GM21515 (cell line): ENCODE results near the gene PTPDC1.

Experiments
- ATAC-seq: cut with Tn5 transposase; IDR thresholded peaks from one replicate; pipeline ENCODE4 v1.9.1; 2021; ENCODE audit not compliant: unreplicated experiment

PTPDC1 gene

DNA sequence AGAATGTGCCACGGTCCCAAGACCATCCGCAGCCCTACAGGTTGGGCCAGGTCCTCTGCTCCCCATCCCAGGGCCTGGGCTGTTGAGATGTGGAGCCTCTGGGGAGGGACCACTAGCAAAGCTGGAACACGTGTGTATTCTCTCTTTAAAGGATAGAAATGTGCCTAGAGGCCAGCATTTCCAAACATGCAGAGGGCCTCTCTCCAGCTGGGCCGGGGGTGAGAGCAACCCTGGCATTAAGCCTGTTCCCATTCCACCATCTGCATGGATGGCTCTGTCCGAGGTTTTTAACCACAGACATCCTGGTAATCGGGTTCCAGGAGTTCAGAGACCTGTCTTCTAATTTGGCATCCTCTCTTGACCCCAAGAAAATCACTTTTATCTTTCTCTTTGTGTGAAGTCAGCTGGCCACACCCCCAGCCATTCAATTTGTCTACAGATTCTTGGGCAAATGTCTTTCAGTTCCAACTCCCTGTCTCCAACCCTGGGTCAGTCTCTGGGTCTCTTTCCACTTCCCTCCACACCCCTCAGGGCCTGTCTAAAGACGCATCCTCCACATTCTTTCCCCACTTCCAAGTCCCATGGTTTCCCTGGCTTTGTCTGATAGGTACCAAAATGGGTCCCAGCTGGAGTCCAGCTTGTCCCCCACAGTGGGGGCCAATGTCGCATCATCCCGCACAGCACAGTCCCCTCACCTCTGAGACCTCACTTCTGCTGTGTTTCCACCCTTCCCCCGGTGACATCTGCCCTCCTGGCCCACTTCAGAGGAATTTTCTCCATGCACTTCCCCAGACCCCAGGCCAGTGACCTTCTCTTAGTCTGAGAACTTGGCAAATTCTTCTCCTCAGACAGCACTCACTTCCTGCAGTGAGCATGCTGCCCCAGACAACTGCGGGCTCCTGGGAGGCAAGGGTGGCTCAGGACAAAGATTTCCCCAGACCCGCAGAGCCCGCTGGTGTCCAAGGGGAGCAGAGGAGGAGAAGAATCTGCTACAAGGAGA lies 56.8 kb downstream of the PTPDC1 start:
- no peak for ATAC-seq

DNA sequence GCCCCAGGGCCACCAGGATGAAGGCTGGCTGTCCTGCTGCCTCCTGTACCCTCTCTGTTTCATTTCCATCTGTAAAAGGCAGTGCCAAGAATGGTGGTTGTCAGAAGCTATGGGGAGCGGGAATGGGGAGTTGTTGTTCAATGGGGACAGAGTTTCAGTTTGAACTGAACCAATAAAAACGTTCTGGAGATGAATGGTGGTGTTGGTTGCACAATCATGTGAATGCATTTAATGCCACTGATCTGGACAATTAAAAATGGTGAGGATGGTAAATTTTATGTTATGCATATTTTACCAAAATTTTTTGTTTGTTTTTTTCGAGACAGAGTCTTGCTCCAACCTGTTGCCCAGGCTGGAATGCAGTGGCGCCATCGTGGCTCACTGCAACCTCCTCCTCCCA lies 58.1 kb downstream of the PTPDC1 start:
- ATAC-seq = no peak

DNA sequence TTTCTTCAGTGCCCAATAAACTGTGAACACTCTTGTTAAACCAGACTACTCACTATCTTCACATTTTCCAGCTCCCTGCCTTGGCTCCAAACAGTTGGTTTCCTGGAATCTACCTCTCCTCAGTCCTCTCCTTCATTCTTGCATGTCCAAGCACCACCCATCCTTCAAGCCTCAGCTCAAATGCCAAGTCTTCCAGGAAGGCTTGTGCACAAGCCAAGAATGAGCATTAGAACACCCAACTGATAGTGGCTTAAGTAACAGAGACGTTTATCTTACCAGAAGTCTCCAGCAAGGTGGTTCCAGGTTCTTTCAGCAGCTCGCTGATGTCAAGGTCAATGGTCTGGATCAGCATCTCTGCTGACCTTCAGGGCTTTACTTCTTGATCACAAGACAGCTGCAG lies 60.1 kb downstream of the PTPDC1 start:
- no peak for ATAC-seq

DNA sequence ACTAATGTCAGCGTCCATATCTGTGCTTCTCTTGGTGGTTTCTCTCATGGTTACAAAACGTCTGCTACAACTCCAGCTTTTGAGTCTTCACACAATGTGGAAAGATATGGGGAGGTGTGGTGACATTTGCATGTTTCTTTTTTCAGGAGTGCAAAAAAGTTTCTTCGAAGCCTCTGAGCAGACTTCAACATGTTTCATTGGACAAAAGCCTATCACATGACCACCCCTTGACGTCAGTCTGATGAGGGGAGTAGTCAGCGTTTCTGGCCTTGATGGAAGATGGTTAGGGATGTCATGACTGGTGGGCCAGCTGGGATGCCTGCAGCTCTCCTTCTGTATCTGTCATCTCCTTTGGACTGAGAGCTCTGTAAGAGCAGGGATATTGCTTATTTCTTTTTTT lies 61.4 kb downstream of the PTPDC1 start:
- ATAC-seq = no peak

DNA sequence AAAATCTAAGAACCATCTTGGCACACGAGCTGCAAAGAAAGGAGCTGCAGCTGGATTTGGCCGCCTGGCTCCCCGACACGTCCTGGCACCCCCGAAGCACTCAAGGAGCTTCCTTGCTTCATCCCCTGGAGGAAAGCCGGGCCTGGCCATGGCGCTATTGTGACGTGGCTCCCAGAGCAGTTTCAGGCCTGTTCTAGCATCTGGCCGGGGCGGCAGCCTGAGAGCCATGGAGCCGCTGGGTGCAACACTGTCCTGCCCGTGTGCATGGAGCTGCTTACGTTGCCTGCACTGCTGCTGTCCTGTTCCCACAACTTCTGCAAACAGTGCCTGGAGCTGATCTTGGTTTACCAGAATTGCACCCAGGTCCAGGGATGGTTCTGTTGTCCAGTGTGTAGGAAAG lies 63.5 kb downstream of the PTPDC1 start:
- ATAC-seq = no peak

DNA sequence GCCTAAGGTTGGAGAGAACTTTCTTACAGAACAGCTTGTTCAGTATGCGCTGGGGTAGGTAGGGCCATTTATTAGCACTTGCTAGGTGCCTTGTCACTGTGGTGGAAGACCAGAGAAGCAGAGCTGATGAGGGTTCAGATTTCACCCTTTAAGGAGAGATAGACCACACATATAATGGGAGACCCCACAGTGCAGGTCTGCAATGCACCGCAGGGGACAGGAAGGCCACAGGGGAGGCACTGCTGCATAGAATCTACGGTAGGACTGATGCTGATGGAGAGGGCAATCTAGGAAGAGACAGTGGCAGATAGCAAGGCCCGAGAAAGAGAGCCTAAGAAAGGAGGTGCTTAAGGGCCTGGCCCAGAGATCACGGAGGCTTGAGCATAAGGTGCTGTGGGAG lies 64.2 kb downstream of the PTPDC1 start:
- ATAC-seq = no peak

DNA sequence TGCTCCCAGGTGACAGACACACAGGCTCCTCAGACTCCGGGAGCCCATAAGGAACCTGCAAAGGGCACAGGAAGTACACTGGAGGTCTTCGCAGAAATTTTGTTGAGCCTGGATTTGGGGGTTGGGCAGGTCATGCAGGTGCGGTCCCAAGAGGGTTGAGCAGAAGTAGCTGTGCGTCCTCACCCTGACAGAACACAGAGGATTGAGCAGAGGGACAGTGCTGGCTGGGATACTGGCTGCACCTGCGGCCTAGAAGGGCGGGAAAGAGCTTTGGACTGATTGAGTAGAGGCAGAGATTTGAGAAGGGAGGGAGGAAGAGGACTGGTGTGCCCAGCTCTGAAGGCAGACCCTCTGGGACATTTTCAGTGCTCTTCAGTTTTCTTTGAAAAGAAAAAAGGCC lies 65.4 kb downstream of the PTPDC1 start:
- ATAC-seq = no peak

DNA sequence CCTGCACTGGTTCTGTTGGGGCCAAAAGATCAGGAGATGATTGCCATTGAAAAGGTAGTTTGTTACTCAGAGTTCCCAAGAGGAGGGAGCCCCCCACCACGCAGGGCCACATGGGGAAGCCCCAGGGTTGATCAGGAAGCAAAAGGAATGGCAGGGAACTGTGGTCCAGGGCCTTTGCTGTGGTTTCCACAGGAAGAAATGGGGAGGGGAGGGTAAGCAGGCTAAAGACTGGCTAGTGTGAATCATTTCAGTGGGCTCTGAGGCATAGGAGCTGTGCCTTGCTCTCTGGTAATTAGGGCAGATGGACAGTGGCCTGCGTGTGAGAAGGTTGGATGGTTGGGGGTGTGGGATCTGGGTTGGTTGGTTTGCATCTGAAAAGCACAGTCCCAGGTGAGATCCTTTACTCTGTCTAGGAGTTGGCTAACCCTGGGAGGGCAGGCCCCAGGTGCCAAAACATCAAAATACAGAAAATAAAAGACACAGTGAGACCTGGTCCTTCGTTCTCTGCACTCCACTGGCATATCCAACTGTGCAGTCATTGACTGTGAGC lies 66.1 kb downstream of the PTPDC1 start:
- ATAC-seq = no peak

DNA sequence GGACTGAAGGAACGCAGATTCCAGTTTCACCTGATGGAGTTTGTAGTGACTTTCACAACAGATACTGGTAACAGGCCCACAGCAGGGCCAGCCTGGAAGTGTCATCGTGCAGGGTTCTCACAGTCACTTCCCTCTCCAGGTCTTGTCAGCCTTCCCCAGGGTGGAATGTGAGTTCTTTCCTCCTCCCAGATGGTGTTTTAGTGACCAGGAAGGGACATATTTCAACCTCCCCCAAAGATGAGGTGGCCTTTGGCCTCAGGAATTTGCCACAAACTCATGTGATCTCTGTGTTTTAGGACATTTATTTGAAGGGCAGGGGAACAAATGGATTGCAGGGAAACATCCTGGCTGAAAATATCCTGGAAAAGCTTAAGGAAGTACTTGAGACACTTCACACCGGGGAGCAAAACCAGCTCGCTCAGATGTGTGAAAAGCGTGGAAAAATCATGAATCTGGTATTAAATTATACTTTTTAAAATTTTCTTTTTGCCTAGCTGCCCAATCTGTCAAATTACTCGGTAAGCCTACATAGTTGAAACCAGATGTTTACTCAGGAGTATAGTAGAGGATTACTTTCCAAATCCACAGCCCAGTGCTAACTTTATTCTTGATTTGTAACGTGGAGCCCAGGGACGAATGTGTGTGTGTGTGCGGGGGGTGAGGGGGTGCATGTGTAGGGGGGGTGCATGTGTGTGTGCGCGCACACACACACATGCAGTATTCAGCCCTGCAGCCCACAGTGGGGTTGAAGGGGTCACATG lies 66.8 kb downstream of the PTPDC1 start:
- no peak for ATAC-seq

DNA sequence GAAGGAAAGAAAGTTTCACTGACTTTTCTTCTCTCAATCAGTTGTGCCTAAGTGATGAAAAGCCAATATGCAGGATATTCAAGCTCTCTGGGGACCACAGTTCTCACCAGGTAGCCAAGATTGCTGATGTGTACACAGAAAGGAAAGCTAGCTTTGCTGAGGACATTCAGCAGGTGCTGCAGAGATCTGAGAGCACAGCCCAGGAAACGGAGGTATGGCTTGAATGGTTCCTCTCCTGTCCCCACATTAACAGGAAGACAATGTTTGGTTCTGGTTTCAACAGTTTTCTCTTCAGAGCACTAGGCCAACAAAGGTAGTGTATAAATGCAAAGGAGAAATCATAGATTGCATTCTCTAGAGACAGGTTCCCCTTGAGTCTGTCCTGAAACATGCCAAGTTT lies 69.6 kb downstream of the PTPDC1 start:
- peak; percentile 61 for ATAC-seq

DNA sequence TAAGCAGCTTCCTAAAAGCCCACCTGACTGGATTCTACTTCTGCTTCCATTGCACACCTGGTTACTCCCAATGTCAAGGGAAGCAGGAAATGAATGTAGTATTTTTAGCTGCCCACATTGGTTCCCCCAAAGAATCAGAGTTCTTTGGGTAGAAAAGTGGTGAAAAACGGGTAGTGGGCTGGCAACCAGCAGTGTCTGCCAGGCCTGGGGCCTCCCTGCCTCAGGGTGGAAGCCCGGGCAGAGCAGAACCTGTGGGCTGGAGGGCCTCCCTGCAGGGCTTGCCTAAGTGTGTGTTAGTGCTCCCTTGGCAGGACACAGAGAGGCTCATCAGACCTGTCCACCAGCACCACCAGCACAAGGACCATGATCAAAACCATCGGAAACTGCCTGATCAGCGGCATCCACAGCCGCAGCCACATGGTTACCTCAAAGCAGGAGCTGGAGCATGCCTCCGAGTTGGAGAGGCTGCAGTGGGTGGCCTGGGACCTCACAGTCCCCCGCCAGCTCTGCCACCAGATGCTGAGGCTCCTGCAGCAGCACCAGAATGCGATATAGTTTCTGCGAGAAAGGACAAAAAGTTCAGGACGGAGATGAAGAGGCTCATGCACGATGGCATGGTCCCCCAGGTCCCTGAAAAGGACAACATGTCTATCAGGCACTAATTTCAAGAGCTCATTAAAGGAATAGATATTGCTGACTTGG lies 72.2 kb downstream of the PTPDC1 start:
- ATAC-seq = no peak

DNA sequence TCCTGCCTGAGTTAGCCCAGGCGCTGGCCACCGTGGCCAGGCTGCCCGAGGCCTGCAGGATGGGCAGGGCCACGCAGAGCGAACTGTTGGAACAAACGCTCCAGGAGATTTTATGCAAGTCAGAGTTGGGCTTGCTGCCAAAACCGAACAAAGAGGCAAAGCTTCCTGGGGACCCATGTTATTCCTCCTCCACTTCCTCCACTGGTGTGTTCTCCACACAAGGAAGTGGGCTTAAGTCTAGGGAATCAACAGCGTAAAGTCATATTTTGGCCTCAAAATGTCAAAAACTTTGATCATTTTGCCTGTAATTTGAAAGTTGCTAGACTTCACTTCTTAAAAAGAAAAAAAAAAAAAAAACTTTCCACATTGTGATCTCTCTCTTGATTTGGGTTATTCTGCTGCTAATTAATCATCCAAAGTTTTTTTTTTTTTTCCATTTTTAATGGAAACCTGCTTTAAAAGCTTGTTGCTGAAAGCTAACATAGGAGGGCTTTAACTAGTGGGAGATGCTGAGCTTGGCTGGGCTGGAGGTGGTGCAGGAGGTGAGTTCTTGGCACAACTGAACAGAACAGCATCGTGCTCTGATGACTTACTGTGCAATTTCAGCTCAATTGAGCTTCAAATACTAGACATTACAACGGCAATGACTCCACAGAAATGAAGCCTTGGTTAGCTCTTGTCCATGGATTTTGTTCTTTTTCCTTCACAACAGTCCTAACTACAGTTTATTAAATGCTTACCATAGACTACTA lies 73.0 kb downstream of the PTPDC1 start:
- ATAC-seq = no peak
